Measurements from ENCODE around the gene SLC16A9. TPM values are rescaled to one million over a fixed set of nuclear protein-coding genes. Genes with fewer than 3 reads are reported as not detected.

Gene SLC16A9
- total RNA-seq, 1 experiment from 2014 or later = 5.9 TPM

GRCh38 chr10:59757966-59758365, 48.3 kb upstream of the SLC16A9 start:
- no TSS peak for BruUV-seq (replicated peaks)
- no peaks in the 10 kb centered on the region for H3K79me2 ChIP-seq (ENCODE audit: insufficient read depth, low read length)
- H3K27me3 ChIP-seq (ENCODE audit: insufficient read depth, low read length) = no peaks in the 10 kb centered on the region
- no peaks in the 10 kb centered on the region for H3K9me3 ChIP-seq (ENCODE audit: control insufficient read depth in 1 of 2, insufficient read depth in 1 of 2, low read depth in 1 of 2, low read length in 2 of 2)
- H2AFZ ChIP-seq (ENCODE audit: low read depth, low read length, poor library complexity, severe bottlenecking) = no peak overlapping the region
- H3K27ac ChIP-seq (ENCODE audit: low read depth, low read length) = no peak overlapping the region
- H3K9me2 ChIP-seq (ENCODE audit: insufficient read depth) = no peaks in the 10 kb centered on the region
- no peaks in the 10 kb centered on the region for H3K4me1 ChIP-seq (ENCODE audit: control insufficient read depth in 1 of 2, insufficient read depth in 2 of 2, low read length in 2 of 2)
- ChIA-PET POLR2A (no interaction called here), CTCF (no interaction called here), RAD21 (ENCODE audit: low non-redundant PET in 1 of 2, low total read pairs in 2 of 2, uncharacterized antibody in 2 of 2, unreplicated experiment in 2 of 2) (no interaction called here)
- no peak for TF ChIP-seq ZFX (IDR thresholded peaks at IDR 0.05)
- no peaks in the 10 kb centered on the region for H4K20me1 ChIP-seq (ENCODE audit: insufficient read depth)
- no peak overlapping the region for H3K4me2 ChIP-seq (ENCODE audit: low read length)
- no peak overlapping the region for H3K9ac ChIP-seq (ENCODE audit: low read length)
- no peak for ATAC-seq
- DNase-seq (ENCODE audit: low read depth, low spot score) = no peak
- intact Hi-C loops (cut with micrococcal nuclease) = no loop called here
- no peaks in the 10 kb centered on the region for H3K36me3 ChIP-seq (ENCODE audit: control insufficient read depth in 1 of 2, insufficient read depth in 2 of 2, low read length in 2 of 2)
- H3K4me3 ChIP-seq (replicated peaks in 1 of 2; ENCODE audit: low read depth in 1 of 2, low read length in 2 of 2) = no peak overlapping the region

- intact Hi-C loops (cut with micrococcal nuclease) = no loop called here
- H3K9me2 ChIP-seq (ENCODE audit: insufficient read depth) = no peaks in the 10 kb centered on the region
These were observed 45.3 kb upstream of the SLC16A9 start for GRCh38 chr10:59754951-59755350.

More at GRCh38 chr10:59754951-59755350, 45.3 kb upstream of the SLC16A9 start:
- no peak overlapping the region for H2AFZ ChIP-seq (ENCODE audit: low read depth, low read length, poor library complexity, severe bottlenecking)
- TF ChIP-seq ZFX (IDR thresholded peaks at IDR 0.05) = no peak
- TF ChIP-seq EGR1 (IDR thresholded peaks at IDR 0.05; ENCODE audit: low read depth) = no peak
- TF ChIP-seq FOSL1 (IDR thresholded peaks at IDR 0.05; ENCODE audit: low read depth) = no peak
- TF ChIP-seq TCF7L2 (IDR thresholded peaks at IDR 0.05; ENCODE audit: borderline replicate concordance, extremely low read depth, insufficient read depth, insufficient read length) = no peak
- TF ChIP-seq RAD21 (IDR thresholded peaks at IDR 0.05; ENCODE audit: low read depth) = no peak
- no peak for TF ChIP-seq REST (IDR thresholded peaks at IDR 0.05; ENCODE audit: low read depth)
- TF ChIP-seq ZNF274 (IDR thresholded peaks at IDR 0.05; ENCODE audit: low read depth, low read length) = no peak
- TF ChIP-seq CTCF (IDR thresholded peaks at IDR 0.05 in 2 of 3, conservative IDR thresholded peaks at IDR 0.05 in 1 of 3; ENCODE audit: borderline replicate concordance in 1 of 3, insufficient read depth in 1 of 3, low read depth in 2 of 3, low read length in 2 of 3) = no peak
- no peak for TF ChIP-seq MAX (IDR thresholded peaks at IDR 0.05)
- no peak for TF ChIP-seq SIN3A (IDR thresholded peaks at IDR 0.05; ENCODE audit: low read depth)
- TF ChIP-seq CBX3 (IDR thresholded peaks at IDR 0.05; ENCODE audit: low read depth) = no peak
- TF ChIP-seq POLR2AphosphoS5 (IDR thresholded peaks at IDR 0.05; ENCODE audit: low read depth, low read length) = no peak
- no peak for TF ChIP-seq SRF (IDR thresholded peaks at IDR 0.05; ENCODE audit: low read depth)
- no peak overlapping the region for H3K4me3 ChIP-seq (replicated peaks in 1 of 2; ENCODE audit: low read depth in 1 of 2, low read length in 2 of 2)
- 0 out of 2 replicates have a peak, but pooled peaks cover 9% of the 10 kb centered on the region for H3K27me3 ChIP-seq (ENCODE audit: insufficient read depth, low read length)
- no peak for DNase-seq (ENCODE audit: low read depth, low spot score)
- no peak for ATAC-seq
- no peaks in the 10 kb centered on the region for H3K4me1 ChIP-seq (ENCODE audit: control insufficient read depth in 1 of 2, insufficient read depth in 2 of 2, low read length in 2 of 2)
- no peaks in the 10 kb centered on the region for H3K79me2 ChIP-seq (ENCODE audit: insufficient read depth, low read length)
- ChIA-PET POLR2A (no interaction called here), CTCF (no interaction called here), RAD21 (ENCODE audit: low non-redundant PET in 1 of 2, low total read pairs in 2 of 2, uncharacterized antibody in 2 of 2, unreplicated experiment in 2 of 2) (no interaction called here)
- H3K9me3 ChIP-seq (ENCODE audit: control insufficient read depth in 1 of 2, insufficient read depth in 1 of 2, low read depth in 1 of 2, low read length in 2 of 2) = no peaks in the 10 kb centered on the region
- H3K9ac ChIP-seq (ENCODE audit: low read length) = no peak overlapping the region
- no peak overlapping the region for H3K27ac ChIP-seq (ENCODE audit: low read depth, low read length)
- no TSS peak for BruUV-seq (replicated peaks)
- no peaks in the 10 kb centered on the region for H3K36me3 ChIP-seq (ENCODE audit: control insufficient read depth in 1 of 2, insufficient read depth in 2 of 2, low read length in 2 of 2)
- H3K4me2 ChIP-seq (ENCODE audit: low read length) = no peak overlapping the region
- no peaks in the 10 kb centered on the region for H4K20me1 ChIP-seq (ENCODE audit: insufficient read depth)
